Measurements from ENCODE around the gene ITGB6.

The ITGB6 gene

GRCh38 chr2:160063879-160064612 is 136.0 kb downstream of the ITGB6 start:
- H3K4me3 ChIP-seq (ENCODE audit: low read length), result no peak overlapping the region
- DNase-seq (ENCODE audit: low read depth, low spot score), result no peak

- H3K4me3 ChIP-seq (ENCODE audit: low read length), result no peak overlapping the region
- DNase-seq (ENCODE audit: low read depth, low spot score), result no peak
Measured at GRCh38 chr2:160063271-160063670, 136.8 kb downstream of the ITGB6 start.

GRCh38 chr2:160062292-160063005 is 137.6 kb downstream of the ITGB6 start, which contains the start of gene PLA2R1:
Gene PLA2R1, minus strand, starts transcription at chr2:160062615. Its CDS starts 212 bp downstream, at chr2:160062403.
- H3K4me3 ChIP-seq (ENCODE audit: low read length), result no peak within 1 kb of the TSS
- DNase-seq (ENCODE audit: low read depth, low spot score), result no peak

- no peak overlapping the region for H3K4me3 ChIP-seq (ENCODE audit: low read length)
- DNase-seq (ENCODE audit: low read depth, low spot score), result no peak
Measured at GRCh38 chr2:160061944-160062291, 138.2 kb downstream of the ITGB6 start.

GRCh38 chr2:160061533-160061932 is 138.5 kb downstream of the ITGB6 start:
- H3K4me3 ChIP-seq (ENCODE audit: low read length), result no peak overlapping the region
- no peak for DNase-seq (ENCODE audit: low read depth, low spot score)

GRCh38 chr2:160060297-160060696 is 139.8 kb downstream of the ITGB6 start:
- no peak for DNase-seq (ENCODE audit: low read depth, low spot score)
- no peak overlapping the region for H3K4me3 ChIP-seq (ENCODE audit: low read length)

GRCh38 chr2:160057356-160057755 is 142.7 kb downstream of the ITGB6 start:
- no peak for DNase-seq (ENCODE audit: low read depth, low spot score)
- no peak overlapping the region for H3K4me3 ChIP-seq (ENCODE audit: low read length)

- DNase-seq (ENCODE audit: low read depth, low spot score), result no peak
- H3K4me3 ChIP-seq (ENCODE audit: low read length), result no peak overlapping the region
Measured at GRCh38 chr2:160055726-160056108, 144.4 kb downstream of the ITGB6 start.

- DNase-seq (ENCODE audit: low read depth, low spot score), result no peak
- no peak overlapping the region for H3K4me3 ChIP-seq (ENCODE audit: low read length)
Measured at GRCh38 chr2:160054984-160055725, 144.9 kb downstream of the ITGB6 start.

GRCh38 chr2:160053946-160054345 is 146.1 kb downstream of the ITGB6 start:
- no peak for DNase-seq (ENCODE audit: low read depth, low spot score)
- H3K4me3 ChIP-seq (ENCODE audit: low read length), result no peak overlapping the region

- DNase-seq (ENCODE audit: low read depth, low spot score), result no peak
- H3K4me3 ChIP-seq (ENCODE audit: low read length), result no peak overlapping the region
Measured at GRCh38 chr2:160052531-160052930, 147.5 kb downstream of the ITGB6 start.

GRCh38 chr2:160051371-160051800 is 148.7 kb downstream of the ITGB6 start:
- H3K4me3 ChIP-seq (ENCODE audit: low read length), result no peak overlapping the region
- DNase-seq (ENCODE audit: low read depth, low spot score), result no peak

- no peak overlapping the region for H3K4me3 ChIP-seq (ENCODE audit: low read length)
- DNase-seq (ENCODE audit: low read depth, low spot score), result no peak
Measured at GRCh38 chr2:160050147-160050546, 149.9 kb downstream of the ITGB6 start.
